Esophagus squamous epithelium (tissue), 5 donors: ENCODE measurements around the gene IQCK. TPM values are rescaled to one million over a fixed set of nuclear protein-coding genes. Genes with fewer than 3 reads are reported as not detected.

ENCODE experiments used
- DNase-seq: peaks from one replicate; lab custom pipeline; 2025; lab: John Stamatoyannopoulos, UW
- H3K27ac ChIP-seq, 4 donors: fragments of 200-600 bp; sonication (generic); one replicate each; pipeline ENCODE4 v1.5.1; 2016 to 2019; ENCODE audit warnings: mild to moderate bottlenecking in 1 of 4
- H3K27me3 ChIP-seq, 4 donors: fragments of 200-600 bp; sonication (generic); 1 replicate in 3 of 4; 2 replicates in 1 of 4; pipeline versions ENCODE4 v1.5.1 to v1.6.0; 2017 to 2021; ENCODE audit warnings: antibody characterized with exemption in 1 of 4
- H3K36me3 ChIP-seq, 3 donors: fragments of 200-600 bp; sonication (generic); one replicate each; pipeline ENCODE4 v1.5.1; 2016 to 2019
- H3K4me1 ChIP-seq, 3 donors: fragments of 200-600 bp; sonication (generic); one replicate each; pipeline ENCODE4 v1.5.1; 2017 to 2019
- H3K4me3 ChIP-seq, 4 donors: fragments of 200-600 bp; sonication (generic); 1 replicate in 3 of 4; 2 replicates in 1 of 4; pipeline ENCODE4 v1.5.1; 2016 to 2019; ENCODE audit warnings: mild to moderate bottlenecking in 2 of 4, moderate library complexity in 1 of 4
- H3K9me3 ChIP-seq, 3 donors: fragments of 200-600 bp; sonication (generic); one replicate each; pipeline ENCODE4 v1.5.1; 2016 to 2019
- POLR2A ChIP-seq, 4 donors: fragments of 450-650 bp; IDR thresholded peaks; one replicate each; pipeline ENCODE4 v1.6.1; 2017; ENCODE audit warnings: antibody characterized with exemption in 4 of 4, mild to moderate bottlenecking in 4 of 4, moderate library complexity in 3 of 4
- WGBS, 2 donors: methylation state at CpG; one replicate each; pipeline ENCODE4 v1.1.5; 2018; 5-methylcytosine and 5-hydroxymethylcytosine counted together
- intact Hi-C: fragments of 100-400 bp; cut with DNase I; formaldehyde crosslinking; loops from one replicate; pipeline ENCODE4 v1.15.0; 2022
- total RNA-seq, 4 donors: library from RNA; depleted of rRNA; stranded (reverse); fragments of >200 nt; gene quantifications; one replicate each; pipeline ENCODE4 v1.1.0, GENCODE V29; 2016
- TF ChIP-seq, protein P1 (sequence below), 6 experiments: fragments of 450-650 bp in 4 of 6; fragments of 200-600 bp in 2 of 6; sonication (generic) in 2 of 6; IDR thresholded peaks; one replicate each; pipeline ENCODE4 v1.5.1; 2016 to 2019; ENCODE audit warnings: antibody characterized with exemption in 6 of 6, mild to moderate bottlenecking in 4 of 6, moderate library complexity in 4 of 6
- donor health status: DM: yes; HTN: yes; CAD: no.

IQCK gene
- total RNA-seq, 4 donors from 2014 or later = 2.2 to 9.3 (median 6.1) TPM

- Histone ChIP-seq H3K27ac (peak overlapping the region in 1 of 4 donors; percentile 17), H3K4me1 (peaks cover 0 to 30% (median 0%) of the 10 kb centered on the region in 3 donors), H3K27me3 (no peaks in the 10 kb centered on the region), H3K4me3 (no peak overlapping the region), H3K9me3 (peaks cover 0 to 4% (median 0%) of the 10 kb centered on the region in 3 donors), H3K36me3 (no peaks in the 10 kb centered on the region)
- WGBS, 2 donors = 77 to 93% methylated on average over 3 to 4 of the region's 4 CpGs
- intact Hi-C loops = no loop called here
- no peak for TF ChIP-seq POLR2A (IDR thresholded peaks at IDR 0.05)
- TF ChIP-seq, protein P1, sequence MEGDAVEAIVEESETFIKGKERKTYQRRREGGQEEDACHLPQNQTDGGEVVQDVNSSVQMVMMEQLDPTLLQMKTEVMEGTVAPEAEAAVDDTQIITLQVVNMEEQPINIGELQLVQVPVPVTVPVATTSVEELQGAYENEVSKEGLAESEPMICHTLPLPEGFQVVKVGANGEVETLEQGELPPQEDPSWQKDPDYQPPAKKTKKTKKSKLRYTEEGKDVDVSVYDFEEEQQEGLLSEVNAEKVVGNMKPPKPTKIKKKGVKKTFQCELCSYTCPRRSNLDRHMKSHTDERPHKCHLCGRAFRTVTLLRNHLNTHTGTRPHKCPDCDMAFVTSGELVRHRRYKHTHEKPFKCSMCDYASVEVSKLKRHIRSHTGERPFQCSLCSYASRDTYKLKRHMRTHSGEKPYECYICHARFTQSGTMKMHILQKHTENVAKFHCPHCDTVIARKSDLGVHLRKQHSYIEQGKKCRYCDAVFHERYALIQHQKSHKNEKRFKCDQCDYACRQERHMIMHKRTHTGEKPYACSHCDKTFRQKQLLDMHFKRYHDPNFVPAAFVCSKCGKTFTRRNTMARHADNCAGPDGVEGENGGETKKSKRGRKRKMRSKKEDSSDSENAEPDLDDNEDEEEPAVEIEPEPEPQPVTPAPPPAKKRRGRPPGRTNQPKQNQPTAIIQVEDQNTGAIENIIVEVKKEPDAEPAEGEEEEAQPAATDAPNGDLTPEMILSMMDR (IDR thresholded peaks at IDR 0.05) = no peak
- no peak for DNase-seq
Observed at GRCh38 chr16:19809121-19809635, 91.1 kb downstream of the IQCK start.

DNA sequence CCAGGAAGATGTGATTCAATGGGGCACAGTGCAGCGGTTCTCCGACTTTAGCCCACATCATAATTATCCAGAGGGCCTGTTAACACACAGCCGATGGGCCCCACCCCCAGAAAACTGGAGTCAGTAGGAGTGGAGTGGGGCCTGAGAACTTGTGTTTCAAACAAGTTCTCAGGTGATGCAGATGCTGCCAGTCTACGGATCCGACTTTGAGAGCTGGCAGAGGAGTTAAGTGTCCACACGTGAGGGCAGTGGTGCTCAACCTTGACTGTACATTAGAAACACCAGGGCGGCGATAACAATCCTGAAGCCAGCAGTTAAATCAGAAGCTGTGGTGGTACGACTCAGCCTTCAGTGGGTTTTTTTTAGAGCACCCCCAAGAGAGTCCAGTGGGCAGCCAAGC is 91.6 kb downstream of the IQCK start:
- no peak for DNase-seq
- H3K27ac ChIP-seq = no peak overlapping the region
- peaks cover 0 to 4% (median 0%) of the 10 kb centered on the region in 3 donors for H3K9me3 ChIP-seq
- peaks cover 0 to 24% (median 0%) of the 10 kb centered on the region in 3 donors for H3K4me1 ChIP-seq
- no peak overlapping the region for H3K4me3 ChIP-seq
- TF ChIP-seq POLR2A (IDR thresholded peaks at IDR 0.05) = no peak
- TF ChIP-seq, protein P1 (IDR thresholded peaks at IDR 0.05) = no peak
- WGBS, 2 donors = 88 to 95% methylated on average over 8 to 9 of the region's 9 CpGs
- intact Hi-C loops = no loop called here
- H3K27me3 ChIP-seq = no peaks in the 10 kb centered on the region
- H3K36me3 ChIP-seq = no peaks in the 10 kb centered on the region

GRCh38 chr16:19810817-19811731 is 93.0 kb downstream of the IQCK start:
- DNase-seq = no peak
- no peaks in the 10 kb centered on the region for H3K36me3 ChIP-seq
- H3K9me3 ChIP-seq = peaks cover 0 to 4% (median 0%) of the 10 kb centered on the region in 3 donors
- H3K27me3 ChIP-seq = no peaks in the 10 kb centered on the region
- no peak overlapping the region for H3K4me3 ChIP-seq
- 57 to 73% methylated on average over 13 of the region's 13 CpGs for WGBS, 2 donors
- intact Hi-C loops = no loop called here
- H3K4me1 ChIP-seq = peaks cover 0 to 16% (median 0%) of the 10 kb centered on the region in 3 donors
- TF ChIP-seq, protein P1 (IDR thresholded peaks at IDR 0.05) = no peak
- TF ChIP-seq POLR2A (IDR thresholded peaks at IDR 0.05) = no peak
- H3K27ac ChIP-seq = no peak overlapping the region

DNA sequence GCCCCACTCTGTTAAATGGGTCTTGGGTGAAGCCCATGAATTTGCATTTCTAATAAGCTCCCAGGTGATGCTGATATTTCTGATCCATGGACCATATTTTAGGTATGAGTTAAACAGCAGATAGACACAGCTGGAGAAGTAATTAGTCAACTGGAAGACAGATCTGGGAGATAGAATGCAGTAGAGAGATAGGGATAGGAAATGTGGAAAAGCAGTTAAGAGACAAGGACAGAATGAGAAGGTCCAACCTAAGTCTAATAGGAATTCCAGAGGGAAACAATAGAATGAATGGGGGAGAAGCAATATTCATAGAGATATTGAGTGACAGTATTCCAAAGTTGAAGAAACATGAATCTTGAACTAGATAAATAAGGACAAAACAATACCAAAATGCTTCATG is 94.9 kb downstream of the IQCK start:
- Histone ChIP-seq H3K27ac (no peak overlapping the region), H3K27me3 (no peaks in the 10 kb centered on the region), H3K36me3 (no peaks in the 10 kb centered on the region), H3K9me3 (peaks cover 0 to 4% (median 0%) of the 10 kb centered on the region in 3 donors), H3K4me1 (peaks cover 0 to 15% (median 0%) of the 10 kb centered on the region in 3 donors), H3K4me3 (no peak overlapping the region)
- DNase-seq = no peak
- TF ChIP-seq, protein P1 (IDR thresholded peaks at IDR 0.05) = no peak
- no peak for TF ChIP-seq POLR2A (IDR thresholded peaks at IDR 0.05)
- intact Hi-C loops = no loop called here

DNA sequence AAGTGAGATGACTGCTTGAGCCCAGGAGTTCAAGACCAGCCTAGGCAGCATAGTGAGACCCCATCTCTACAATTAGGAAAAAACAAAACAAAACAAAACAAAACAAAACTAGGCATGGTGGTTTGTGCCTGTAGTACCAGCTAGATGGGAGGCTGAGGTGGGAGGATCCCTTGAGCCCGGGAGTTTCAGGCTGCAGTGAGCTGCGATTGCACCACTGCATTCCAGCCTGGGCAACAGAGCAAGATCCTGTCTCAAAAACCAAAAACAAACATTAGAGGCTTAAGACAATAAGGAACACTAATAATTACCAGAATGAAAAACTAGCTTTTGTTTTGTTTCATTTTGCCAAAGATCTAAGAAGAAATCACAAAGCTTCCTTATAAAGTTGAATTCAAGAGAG is 97.3 kb downstream of the IQCK start:
- Histone ChIP-seq H3K9me3 (peaks cover 0 to 4% (median 0%) of the 10 kb centered on the region in 3 donors), H3K27me3 (no peaks in the 10 kb centered on the region), H3K4me3 (no peak overlapping the region), H3K27ac (no peak overlapping the region), H3K36me3 (no peaks in the 10 kb centered on the region), H3K4me1 (peaks cover 0 to 7% (median 0%) of the 10 kb centered on the region in 3 donors)
- 76 to 83% methylated on average over 2 of the region's 2 CpGs for WGBS, 2 donors
- intact Hi-C loops = no loop called here
- no peak for DNase-seq
- TF ChIP-seq, protein P1 (IDR thresholded peaks at IDR 0.05) = no peak
- no peak for TF ChIP-seq POLR2A (IDR thresholded peaks at IDR 0.05)
